Motor neuron (in vitro differentiated cells): ENCODE measurements around the gene NRXN3. TPM values are rescaled to one million over a fixed set of nuclear protein-coding genes. Genes with fewer than 3 reads are reported as not detected.

ENCODE experiments used
- ATAC-seq, 8 experiments: fragments of 200-7000 bp; cut with Tn5 transposase; replicated peaks in 6 of 8; 2 replicates each; pipeline ENCODE4 v1.8.0; 2021; ENCODE audit warnings: mild to moderate bottlenecking in 8 of 8, moderate library complexity in 8 of 8
- H3K27ac ChIP-seq, 2 donors: fragments of 250-450 bp; sonication (Bioruptor Pico); 2 replicates each; pipeline ENCODE4 v1.9.0; 2021; ENCODE audit warnings: antibody characterized with exemption in 2 of 2, mild to moderate bottlenecking in 2 of 2, moderate library complexity in 1 of 2
- H3K4me1 ChIP-seq, 2 donors: fragments of 250-450 bp; sonication (Bioruptor Pico); replicated peaks in 1 of 2; 2 replicates each; pipeline ENCODE4 v1.6.1; 2021; ENCODE audit warnings: antibody characterized with exemption in 2 of 2, mild to moderate bottlenecking in 2 of 2, moderate library complexity in 1 of 2
- H3K4me3 ChIP-seq, 5 donors: fragments of 250-450 bp; sonication (Bioruptor Pico); 2 replicates each; pipeline ENCODE4 v1.9.0; 2021; ENCODE audit warnings: antibody characterized with exemption in 5 of 5, mild to moderate bottlenecking in 5 of 5, moderate library complexity in 4 of 5
- WGBS, 10 experiments: fragments of 450-650 bp; shearing (Covaris generic); methylation state at CpG; one replicate each; pipeline ENCODE4 v1.0.0; 2022; 5-methylcytosine and 5-hydroxymethylcytosine counted together
- in situ Hi-C, 9 experiments: fragments of 400-800 bp; cut with MboI; loops; one replicate each; pipeline ENCODE4 v1.15.0; 2021; ENCODE audit warnings: low sequenced_read_pairs in 9 of 9, low pct_unique_long_range_greater_than_20kb in 2 of 9; ENCODE audit not compliant: unreplicated experiment in 9 of 9
- total RNA-seq, 8 experiments: library from RNA; unstranded; fragments of 300-600 nt; gene quantifications; 2 replicates each; pipeline versions ENCODE4 v1.2.3 to v1.2.4, GENCODE V29; 2022

The NRXN3 gene
- total RNA-seq, 8 experiments from 2014 or later = 1.1 to 16.5 (median 12.9) TPM

DNA sequence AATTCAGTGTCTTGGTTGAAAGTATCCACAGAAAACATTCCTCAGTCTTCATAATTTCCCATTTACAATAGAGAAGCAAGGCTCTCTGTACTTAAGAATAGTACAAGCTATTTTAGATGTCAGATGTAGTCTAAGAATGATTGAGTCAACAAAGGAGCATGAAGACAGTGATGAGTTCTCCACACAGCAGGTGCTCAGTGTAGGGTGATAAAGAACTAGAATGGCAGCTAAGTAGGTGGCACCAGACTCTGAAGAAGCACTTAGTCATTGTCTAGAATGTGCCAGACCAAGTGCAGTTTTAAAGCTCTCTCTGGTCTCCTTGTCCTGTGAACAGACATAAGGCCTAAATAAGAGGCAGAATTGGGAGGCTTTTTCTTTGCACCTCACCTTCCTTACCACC is 504.6 kb downstream of the NRXN3 start:
- H3K27ac ChIP-seq = no peak overlapping the region
- in situ Hi-C loops = no loop called here
- H3K4me3 ChIP-seq = no peak overlapping the region
- no peak for ATAC-seq
- no peaks in the 10 kb centered on the region for H3K4me1 ChIP-seq

GRCh38 chr14:78683206-78683605 is 513.0 kb downstream of the NRXN3 start:
- H3K27ac ChIP-seq = no peak overlapping the region
- peaks cover 0 to 9% of the 10 kb centered on the region in 2 donors for H3K4me1 ChIP-seq
- H3K4me3 ChIP-seq = no peak overlapping the region
- in situ Hi-C loops = no loop called here
- WGBS, 10 experiments = 39 to 93% (median 82%) methylated on average over 2 to 5 of the region's 5 CpGs; no CpG with 5 or more reads in 3 of the 10 experiments
- no peak for ATAC-seq

DNA sequence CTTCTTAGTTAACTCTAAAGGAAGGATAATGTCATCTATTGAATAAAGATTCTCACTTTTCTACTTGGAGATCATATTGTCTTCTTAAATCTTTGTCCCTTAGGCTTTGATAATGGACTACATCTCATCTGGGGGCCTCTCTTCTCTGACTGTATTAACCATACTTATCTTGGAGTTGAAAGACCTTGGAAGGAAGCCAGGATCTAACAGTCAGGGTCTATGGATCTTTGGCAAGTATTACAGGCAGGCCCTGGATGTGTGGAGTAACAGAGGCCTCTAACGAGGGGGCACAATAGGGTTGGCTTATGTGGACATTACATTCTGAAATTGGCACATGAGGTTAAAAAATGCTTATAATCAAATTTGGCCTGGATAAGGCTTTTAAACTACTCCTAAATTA is 513.8 kb downstream of the NRXN3 start:
- Histone ChIP-seq H3K27ac (no peak overlapping the region), H3K4me3 (no peak overlapping the region), H3K4me1 (peaks cover 0 to 9% of the 10 kb centered on the region in 2 donors)
- 0 to 80% (median 57%) methylated on average over 1 of the region's 1 CpG; no CpG with 5 or more reads in 5 of the 10 experiments for WGBS, 10 experiments
- ATAC-seq = peak in 1 of 8 experiments; percentile 27
- in situ Hi-C loops = no loop called here

GRCh38 chr14:78688503-78688902 is 518.3 kb downstream of the NRXN3 start:
- in situ Hi-C loops = no loop called here
- 0 to 100% (median 71%) methylated on average over 1 of the region's 1 CpG for WGBS, 10 experiments

GRCh38 chr14:78690836-78691235 is 520.7 kb downstream of the NRXN3 start:
- no peak overlapping the region for H3K27ac ChIP-seq

More at GRCh38 chr14:78688503-78688902, 518.3 kb downstream of the NRXN3 start:
- no peak overlapping the region for H3K4me3 ChIP-seq
- no peak for ATAC-seq
- H3K27ac ChIP-seq = no peak overlapping the region
- H3K4me1 ChIP-seq = peaks cover 0 to 9% of the 10 kb centered on the region in 2 donors

DNA sequence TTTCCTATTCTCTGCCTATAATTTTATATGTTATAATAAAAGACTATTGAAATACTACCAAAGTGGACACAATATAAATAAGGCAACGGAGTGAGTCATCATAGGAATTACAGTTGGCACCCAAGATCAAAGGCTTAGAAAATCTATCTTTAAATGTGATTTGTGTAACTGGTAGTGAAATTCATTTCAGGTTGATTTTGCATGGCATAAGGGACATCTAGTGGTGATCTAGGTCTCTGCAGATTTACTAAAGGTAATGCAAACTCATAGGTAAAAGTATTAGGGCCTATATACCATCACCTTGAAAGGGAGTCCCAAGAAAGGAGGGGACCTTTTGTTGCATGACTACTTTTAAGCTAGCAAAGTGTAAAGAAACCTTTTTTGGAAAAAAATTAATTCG is 527.2 kb downstream of the NRXN3 start:
- Histone ChIP-seq H3K4me1 (no peaks in the 10 kb centered on the region), H3K4me3 (no peak overlapping the region), H3K27ac (no peak overlapping the region)
- ATAC-seq = peak in 6 of 8 experiments; percentile 33 to 57 (median 38)
- in situ Hi-C loops = no loop called here
- 0 to 59% (median 0%) methylated on average over 1 to 2 of the region's 2 CpGs; no CpG with 5 or more reads in 3 of the 10 experiments for WGBS, 10 experiments

More at GRCh38 chr14:78690836-78691235, 520.7 kb downstream of the NRXN3 start:
- in situ Hi-C loops = no loop called here
- peaks cover 0 to 9% of the 10 kb centered on the region in 2 donors for H3K4me1 ChIP-seq
- H3K4me3 ChIP-seq = no peak overlapping the region
- ATAC-seq = no peak
- WGBS, 10 experiments = 27 to 100% (median 75%) methylated on average over 1 to 2 of the region's 2 CpGs; no CpG with 5 or more reads in 1 of the 10 experiments

- no peak for ATAC-seq
- Histone ChIP-seq H3K27ac (no peak overlapping the region), H3K4me1 (no peaks in the 10 kb centered on the region), H3K4me3 (no peak overlapping the region)
- in situ Hi-C loops = no loop called here
- 0 to 89% (median 36%) methylated on average over 1 to 3 of the region's 3 CpGs; no CpG with 5 or more reads in 2 of the 10 experiments for WGBS, 10 experiments
These were observed 528.8 kb downstream of the NRXN3 start for GRCh38 chr14:78698991-78699390.

- Histone ChIP-seq H3K27ac (no peak overlapping the region), H3K4me3 (no peak overlapping the region), H3K4me1 (no peaks in the 10 kb centered on the region)
- 0 to 100% (median 75%) methylated on average over 1 to 2 of the region's 2 CpGs; no CpG with 5 or more reads in 3 of the 10 experiments for WGBS, 10 experiments
- ATAC-seq = no peak
- in situ Hi-C loops = no loop called here
These were observed 530.1 kb downstream of the NRXN3 start for GRCh38 chr14:78700236-78700635.

- no peak for ATAC-seq
- Histone ChIP-seq H3K4me3 (no peak overlapping the region), H3K4me1 (peaks cover 8% of the 10 kb centered on the region in 2 donors), H3K27ac (no peak overlapping the region)
- WGBS, 10 experiments = 0 to 70% (median 31%) methylated on average over 1 to 5 of the region's 5 CpGs; no CpG with 5 or more reads in 2 of the 10 experiments
- in situ Hi-C loops = no loop called here
These were observed 531.1 kb downstream of the NRXN3 start for GRCh38 chr14:78701246-78701645.

GRCh38 chr14:78704965-78705364 is 534.8 kb downstream of the NRXN3 start:
- H3K4me1 ChIP-seq = peaks cover 19 to 27% of the 10 kb centered on the region in 2 donors
- H3K4me3 ChIP-seq = no peak overlapping the region
- no peak overlapping the region for H3K27ac ChIP-seq
- in situ Hi-C loops = no loop called here
- no peak for ATAC-seq
- WGBS, 10 experiments = 0 to 100% (median 39%) methylated on average over 1 to 4 of the region's 4 CpGs; no CpG with 5 or more reads in 4 of the 10 experiments

DNA sequence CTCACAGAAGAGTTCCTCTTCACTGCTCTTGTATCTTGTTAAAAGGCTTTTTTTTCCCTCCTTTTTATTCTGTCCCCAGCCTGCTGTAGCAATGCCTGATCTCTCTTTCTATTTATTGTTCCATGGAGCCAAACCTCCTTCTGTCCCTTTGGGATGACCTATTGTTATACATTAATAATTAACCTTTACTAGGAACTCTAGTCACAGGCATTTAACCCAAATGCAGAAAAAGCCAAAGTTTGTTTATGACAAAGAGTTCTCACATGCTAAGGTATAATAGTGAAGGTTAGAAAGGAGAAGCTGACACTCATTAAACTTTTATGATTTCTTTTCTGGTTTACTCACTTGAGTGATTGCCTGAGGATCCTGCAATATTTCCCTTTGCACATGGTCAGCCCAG is 535.8 kb downstream of the NRXN3 start:
- Histone ChIP-seq H3K4me1 (peaks cover 28 to 38% of the 10 kb centered on the region in 2 donors), H3K27ac (no peak overlapping the region), H3K4me3 (no peak overlapping the region)
- ATAC-seq = no peak
- in situ Hi-C loops = no loop called here

DNA sequence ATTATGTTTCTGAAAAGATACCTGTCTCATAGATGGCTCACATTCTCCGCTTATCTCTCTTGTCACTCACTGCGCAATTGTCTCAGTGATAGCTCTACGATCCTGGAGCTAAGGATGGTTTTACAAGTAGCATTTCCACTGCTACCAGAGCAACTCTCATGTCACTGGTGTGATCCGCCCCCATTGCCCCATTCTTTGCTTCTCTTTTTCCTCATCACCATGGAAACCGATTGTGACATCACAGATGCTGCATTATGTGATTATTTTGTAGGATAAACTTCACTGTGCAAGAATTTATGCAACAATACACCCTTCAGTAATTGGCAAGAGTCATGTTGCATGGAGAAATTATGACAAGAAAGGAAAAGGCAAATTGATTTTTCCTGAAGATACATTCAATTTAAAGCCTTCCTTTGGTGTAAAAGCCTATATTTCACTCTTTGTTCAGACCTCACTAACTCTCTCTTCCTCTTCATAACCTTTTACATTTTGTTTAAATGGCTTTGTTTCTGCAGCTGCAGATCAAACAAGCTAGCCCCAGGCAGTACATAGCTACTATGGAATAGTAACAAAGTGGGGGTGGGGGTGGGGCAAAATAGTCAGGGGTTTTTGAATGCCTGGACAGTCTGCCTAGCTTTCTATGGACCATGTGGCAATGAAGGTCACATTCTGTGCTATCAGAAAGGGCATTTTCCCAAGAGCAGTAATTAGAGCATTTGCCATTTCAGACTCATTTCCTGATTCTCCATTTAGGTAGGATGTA is 539.8 kb downstream of the NRXN3 start:
- H3K4me3 ChIP-seq = no peak overlapping the region
- peak in 7 of 8 experiments; percentile 61 to 83 (median 70) for ATAC-seq
- H3K27ac ChIP-seq = peak overlapping the region; percentile 48 to 80
- peaks cover 28 to 39% of the 10 kb centered on the region in 2 donors for H3K4me1 ChIP-seq
- in situ Hi-C loops = no loop called here
- 0 to 71% (median 46%) methylated on average over 2 to 5 of the region's 5 CpGs; no CpG with 5 or more reads in 1 of the 10 experiments for WGBS, 10 experiments

DNA sequence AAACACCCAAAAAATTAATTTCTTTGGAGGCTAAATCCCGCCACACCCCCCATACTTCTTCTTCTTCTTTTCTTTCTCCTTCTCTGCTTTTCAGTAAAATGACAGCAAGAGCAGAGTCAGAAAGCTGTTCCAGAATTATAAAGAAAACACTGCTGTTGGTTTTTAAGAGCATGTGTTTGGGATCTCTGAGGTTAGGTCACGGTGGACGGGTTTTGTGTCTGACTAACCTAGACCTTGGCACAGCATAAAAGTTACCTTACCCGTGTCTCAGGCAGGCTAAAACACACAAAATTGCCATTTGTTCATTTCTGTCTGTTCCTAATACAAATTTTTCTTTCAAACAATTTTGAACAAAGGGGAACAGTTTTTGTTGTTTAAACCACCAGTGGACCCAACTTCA is 540.8 kb downstream of the NRXN3 start:
- in situ Hi-C loops = no loop called here
- ATAC-seq = no peak
- 0 to 93% (median 67%) methylated on average over 1 to 4 of the region's 4 CpGs; no CpG with 5 or more reads in 2 of the 10 experiments for WGBS, 10 experiments

GRCh38 chr14:78713716-78714115 is 543.5 kb downstream of the NRXN3 start:
- Histone ChIP-seq H3K4me1 (peaks cover 20 to 24% of the 10 kb centered on the region in 2 donors), H3K27ac (no peak overlapping the region), H3K4me3 (no peak overlapping the region)
- ATAC-seq = no peak
- in situ Hi-C loops = no loop called here

More for the DNA sequence above, 540.8 kb downstream of the NRXN3 start:
- H3K4me1 ChIP-seq = peaks cover 23 to 33% of the 10 kb centered on the region in 2 donors
- H3K27ac ChIP-seq = peak overlapping the region in 1 of 2 donors; percentile 80
- H3K4me3 ChIP-seq = no peak overlapping the region
